HG03066 (cell line): Measurements from ENCODE around the gene SLC7A8.

Experiments used
- ATAC-seq: cut with Tn5 transposase; IDR thresholded peaks from one replicate; pipeline ENCODE4 v1.9.1; 2021; ENCODE audit warnings: low read depth; ENCODE audit not compliant: unreplicated experiment

SLC7A8 gene

DNA sequence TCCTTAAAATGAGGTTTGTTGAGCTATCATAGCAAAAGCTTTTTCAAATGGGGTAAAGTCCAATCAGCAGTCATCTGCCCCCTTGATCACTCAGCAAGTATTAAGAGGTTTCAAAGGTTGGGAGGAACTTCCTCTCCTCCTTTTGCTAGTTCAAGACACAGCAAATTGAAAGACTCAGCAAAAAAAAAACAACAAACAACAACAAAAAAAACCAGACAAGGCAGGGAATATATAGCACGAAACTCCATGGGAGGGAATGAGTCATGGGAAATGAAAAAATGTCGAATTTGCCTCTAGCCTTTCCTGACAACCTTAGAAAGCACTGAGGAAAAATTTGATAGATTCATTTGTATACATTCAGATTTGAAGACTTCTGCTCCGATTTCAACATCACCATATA is 1.6 kb upstream of the SLC7A8 start:
- ATAC-seq = no peak

DNA sequence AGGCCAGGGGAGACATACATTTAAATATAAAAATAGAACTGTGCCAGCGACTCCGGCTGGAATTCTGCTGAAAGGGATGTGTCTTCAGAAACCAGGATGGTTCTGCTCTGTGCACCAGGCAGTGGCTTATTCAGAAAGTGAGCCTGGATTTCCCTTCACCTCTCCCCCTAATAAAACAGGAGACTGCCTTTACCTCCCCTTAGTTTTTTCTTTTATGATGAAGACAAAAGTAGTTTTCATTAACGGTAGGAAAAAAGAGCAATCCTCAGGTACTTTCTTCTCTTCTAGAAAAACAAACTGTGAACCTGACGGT is 346 bp downstream of the SLC7A8 start:
- ATAC-seq = no peak

DNA sequence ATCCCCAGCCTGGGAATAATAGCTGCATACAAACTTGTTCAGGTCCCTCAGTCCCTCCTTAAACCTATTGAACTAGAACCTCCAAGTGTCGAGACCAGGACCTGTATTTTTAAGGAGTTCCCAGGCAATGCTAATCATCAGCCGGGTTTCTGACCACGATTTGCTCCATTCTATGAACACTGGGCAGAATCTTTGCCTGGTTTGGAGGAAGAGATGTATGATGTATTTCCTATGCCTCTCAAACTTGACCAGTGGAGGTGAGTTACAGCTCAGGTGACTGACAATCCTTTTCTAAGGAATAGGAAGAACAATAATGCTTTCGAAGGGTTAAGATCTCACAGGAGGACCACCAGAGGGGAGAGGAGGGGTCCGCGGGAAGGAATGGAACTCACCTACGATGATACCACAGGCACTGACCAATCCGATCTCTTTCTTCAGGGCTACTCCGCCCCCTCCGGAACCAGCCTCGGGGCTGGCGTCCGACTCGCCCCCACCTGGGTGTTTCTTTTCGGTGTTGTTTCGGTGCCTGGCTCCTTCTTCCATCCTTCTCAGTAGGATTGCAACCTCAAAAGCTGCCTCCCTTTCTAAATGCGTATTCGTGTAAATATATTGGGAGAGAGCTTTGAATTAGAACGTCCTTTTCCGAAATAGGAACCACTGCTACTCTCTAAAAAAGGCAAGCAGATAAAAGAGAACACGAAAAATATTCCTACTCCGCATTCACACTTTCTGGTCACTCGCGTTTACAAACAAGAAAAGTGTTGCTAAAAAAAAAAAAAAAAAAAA is 895 bp downstream of the SLC7A8 start:
- no peak for ATAC-seq

DNA sequence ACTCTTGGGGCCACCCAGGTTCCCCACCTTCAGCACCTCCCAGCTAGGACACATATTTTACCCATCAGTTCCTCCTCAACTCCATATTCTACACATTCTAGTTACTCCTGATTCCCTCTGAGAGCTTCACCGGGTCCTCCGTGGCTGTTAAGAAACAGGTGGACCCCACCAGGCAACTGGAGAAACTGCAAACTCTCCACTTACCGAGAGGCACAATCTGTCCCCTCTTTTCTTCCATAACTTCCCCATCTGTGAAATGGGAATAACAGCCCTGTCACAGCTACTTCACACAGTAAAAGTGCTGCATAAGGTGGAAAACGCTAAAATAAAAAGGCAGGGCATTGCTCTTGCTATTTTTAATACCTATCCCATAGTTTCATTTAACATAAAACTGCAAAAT is 1.5 kb downstream of the SLC7A8 start:
- ATAC-seq = no peak

DNA sequence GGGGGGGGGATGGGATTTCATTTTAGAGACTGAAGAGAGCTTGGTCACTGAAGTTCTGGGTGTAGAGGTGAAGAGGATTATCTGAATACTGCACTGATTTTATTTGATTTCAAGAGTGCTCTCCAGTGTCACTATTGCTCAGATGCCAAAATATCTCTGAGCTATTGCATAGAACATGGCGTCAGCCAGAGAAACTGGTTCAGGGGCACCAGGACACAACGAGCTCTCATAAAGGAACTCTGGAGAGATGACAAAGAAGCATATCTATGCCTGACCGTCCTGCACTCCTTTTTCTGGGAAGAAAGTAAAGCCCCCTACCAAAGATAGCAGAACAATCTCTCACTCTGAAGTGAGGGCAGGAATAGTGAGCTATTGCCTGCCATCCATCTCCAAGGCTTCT is 2.0 kb downstream of the SLC7A8 start:
- ATAC-seq = no peak

DNA sequence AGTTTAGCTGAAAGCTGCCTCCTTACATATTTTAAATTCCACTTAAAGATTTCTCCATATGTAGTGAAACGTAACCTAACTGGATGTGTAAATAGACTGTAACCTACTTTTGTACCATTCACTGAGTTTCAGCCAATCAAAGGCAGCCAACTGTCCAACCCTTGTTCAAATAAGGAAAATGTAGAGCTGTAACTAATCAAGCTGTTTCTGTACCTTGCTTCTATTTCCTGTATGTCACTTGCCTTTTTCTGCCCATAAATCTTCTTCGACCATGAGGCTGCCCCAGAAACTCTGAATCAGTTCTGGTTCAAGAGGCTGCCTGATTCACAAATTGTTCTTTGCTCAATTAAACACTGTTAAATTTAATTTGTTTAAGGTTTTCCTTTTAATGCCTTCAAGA is 6.3 kb downstream of the SLC7A8 start:
- ATAC-seq = no peak

DNA sequence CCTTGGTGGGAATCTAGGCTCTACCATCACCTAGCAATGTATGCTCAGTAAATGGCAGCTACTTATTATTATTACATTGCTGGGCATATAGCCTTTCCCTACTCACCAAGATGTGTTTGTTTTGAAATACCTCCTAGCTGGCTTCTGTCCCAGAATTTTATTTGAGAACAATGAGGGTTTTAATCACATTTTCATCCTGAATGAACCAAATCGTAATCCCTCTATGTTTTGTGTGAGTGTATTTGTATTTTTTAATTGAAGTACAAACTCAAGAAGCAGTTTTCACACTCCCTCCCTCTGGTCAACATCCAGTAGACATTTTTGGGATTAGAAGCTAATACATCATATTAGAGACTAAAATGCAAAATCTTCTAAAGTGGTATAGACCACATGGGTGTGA is 7.6 kb downstream of the SLC7A8 start:
- ATAC-seq = no peak

DNA sequence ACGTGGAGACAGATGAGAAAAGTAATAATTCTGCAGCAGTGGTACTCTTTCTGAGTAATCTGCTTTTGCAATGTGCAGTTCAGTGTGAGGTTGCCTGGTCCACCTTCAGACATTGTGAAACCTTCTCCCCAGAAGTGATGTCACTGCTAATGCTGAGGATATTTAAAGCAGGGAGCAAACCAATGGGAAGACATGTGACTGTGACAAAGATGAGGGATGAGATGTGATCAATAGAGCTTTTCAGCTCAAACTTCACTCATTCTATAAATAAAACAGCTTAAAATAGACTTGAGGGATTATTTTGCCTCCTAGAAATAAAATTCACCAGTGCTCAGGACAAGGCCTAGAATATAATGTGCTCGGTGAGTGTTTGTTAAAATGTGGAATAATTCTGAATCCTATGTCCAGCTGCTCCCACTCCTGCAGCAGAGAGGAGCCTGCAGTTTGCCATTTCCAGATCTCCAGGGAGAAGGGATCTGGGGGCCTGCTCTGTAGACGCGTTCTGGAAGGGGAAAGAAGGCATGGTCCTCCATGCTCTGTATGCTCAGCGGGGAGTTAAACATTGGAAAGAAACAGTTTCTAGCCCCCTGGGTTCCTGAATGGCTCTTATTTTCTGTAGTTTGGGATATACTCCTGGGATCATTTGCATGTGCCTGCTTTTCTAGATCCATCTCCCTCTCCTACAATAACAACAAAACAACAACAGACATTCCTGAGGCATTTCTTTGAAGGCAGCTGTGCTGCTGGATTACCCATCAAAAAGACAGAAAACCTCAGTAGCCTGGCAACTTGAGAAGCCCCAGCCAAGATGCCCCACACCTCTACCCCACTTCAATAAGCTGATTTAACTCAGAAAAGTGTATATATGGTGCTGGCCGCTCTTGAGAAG is 8.9 kb downstream of the SLC7A8 start:
- ATAC-seq = no peak

DNA sequence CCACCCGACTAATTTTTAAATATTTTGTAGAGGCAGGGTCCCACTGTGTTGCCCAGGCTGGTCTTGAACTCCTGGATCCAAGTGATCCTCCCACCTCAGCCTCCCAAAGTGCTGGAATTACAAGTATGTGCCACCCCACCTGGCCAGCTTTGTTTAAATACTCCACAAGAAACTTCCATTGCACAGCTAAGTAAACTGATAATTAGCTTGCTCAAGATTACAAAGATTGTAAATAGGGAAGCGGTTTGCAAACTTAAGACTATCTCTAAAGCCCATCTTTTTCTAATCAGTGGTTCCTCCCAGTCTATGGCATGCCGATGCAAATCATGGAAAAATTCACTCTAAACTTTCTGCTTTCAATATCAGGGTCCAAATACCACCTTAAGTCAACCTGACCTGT is 9.7 kb downstream of the SLC7A8 start:
- ATAC-seq = no peak

DNA sequence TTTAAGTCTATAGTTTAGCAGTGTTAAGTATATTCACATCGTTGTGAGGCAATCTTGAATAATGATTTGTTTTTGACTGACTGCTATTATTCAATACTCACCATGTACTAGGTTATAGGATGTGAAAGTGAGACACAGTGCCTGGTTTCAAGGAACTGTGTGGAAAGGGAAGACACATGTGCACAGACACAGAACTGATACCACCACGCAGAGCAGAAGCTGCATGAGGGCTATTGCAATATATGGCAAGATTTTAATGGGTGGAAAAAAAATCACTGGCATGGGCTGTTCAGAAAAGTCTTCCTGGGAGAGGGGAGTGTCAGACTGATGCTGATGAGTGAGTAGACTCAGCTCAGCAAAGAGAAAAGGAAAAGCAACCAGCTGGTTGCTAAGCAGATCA is 10.4 kb downstream of the SLC7A8 start:
- no peak for ATAC-seq

DNA sequence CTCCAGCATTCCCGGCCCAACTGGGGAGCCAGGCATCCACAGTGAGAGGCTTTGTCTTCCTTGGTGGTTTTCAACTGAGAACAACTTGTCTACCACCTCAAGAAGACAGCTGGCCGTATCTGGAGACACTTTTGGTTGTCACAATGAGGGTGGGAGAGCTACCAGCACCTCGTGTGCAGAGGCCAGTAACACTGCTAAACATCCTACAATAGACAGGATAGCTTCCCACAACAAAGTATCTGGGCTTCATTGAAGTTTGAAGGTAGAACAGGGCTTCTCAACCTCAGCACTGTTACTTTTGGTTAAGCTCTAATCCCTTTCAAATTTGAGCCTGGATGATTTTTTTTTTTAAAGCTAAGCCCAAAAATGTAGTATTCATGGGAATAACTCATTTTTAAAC is 10.9 kb downstream of the SLC7A8 start:
- ATAC-seq = no peak

DNA sequence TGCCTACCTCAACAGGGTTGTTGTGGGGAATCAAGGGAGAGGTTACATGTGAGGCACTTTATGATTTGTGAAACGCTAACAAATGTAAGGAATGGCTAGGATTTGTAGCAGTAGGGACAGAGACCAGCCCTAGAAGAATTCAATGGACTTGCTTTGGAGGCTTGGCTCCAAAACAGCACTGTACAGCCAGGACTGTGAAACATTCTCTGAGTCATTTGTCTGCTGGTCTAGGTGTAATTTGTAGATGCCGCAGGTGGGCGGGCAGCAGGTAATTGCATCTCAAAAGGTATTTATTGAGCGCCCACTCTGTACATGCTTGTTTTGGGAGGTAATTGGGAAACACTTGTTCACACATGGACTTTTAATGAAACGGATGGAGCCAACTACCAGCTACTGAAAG is 11.4 kb downstream of the SLC7A8 start:
- no peak for ATAC-seq

DNA sequence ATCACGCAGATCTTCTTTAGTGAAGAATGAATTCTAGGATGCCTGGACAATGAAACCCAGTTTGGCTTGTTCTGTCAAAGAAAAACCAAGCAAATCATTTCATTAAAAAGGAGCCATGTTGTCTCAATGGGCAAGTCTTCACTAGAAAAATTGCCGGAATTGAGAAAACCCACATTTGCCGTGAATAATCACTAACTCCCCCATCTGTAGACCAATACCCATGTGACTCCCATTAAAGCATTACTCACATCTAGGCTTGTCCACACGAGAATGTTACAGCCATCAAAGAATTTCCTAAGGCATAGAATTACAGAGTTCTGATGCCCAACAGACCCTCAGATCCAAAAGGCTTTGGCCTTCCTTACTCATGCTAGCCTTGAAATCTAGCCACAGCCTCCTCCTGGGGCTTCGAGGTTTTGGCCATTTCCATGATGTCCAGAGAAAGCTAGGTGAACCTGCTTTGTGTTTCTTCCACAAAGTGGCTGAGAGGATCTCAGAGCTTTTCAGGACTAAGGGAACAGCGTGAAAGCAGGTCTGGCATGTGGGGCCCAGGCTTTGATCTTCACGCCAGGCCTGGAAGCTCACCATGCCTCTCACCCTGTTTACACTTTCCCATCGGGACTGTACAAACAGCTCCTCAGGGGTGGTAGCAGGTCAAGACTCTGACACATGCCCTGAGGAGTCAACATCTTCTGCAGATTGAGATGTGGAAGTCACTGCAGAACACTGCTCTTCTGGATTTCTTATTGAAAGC is 12.1 kb downstream of the SLC7A8 start:
- no peak for ATAC-seq

DNA sequence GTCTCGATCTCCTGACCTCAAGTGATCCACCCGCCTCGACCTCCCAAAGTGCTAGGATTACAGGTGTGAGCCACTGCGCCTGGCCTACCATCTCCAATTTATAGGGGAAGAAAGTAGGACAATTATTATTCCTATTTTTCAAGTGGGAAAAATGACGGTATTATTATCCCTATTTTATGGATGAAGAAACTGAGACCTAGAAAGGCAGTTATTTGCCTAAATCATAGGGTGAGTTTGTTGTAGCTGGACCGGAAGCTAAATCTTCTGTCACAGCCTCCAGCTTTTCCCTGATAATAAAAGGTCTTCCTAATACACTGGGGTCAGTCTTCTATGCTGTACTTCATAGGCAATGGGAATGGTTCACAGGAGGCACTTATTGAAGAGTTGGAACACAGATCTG is 13.8 kb downstream of the SLC7A8 start:
- ATAC-seq = no peak

DNA sequence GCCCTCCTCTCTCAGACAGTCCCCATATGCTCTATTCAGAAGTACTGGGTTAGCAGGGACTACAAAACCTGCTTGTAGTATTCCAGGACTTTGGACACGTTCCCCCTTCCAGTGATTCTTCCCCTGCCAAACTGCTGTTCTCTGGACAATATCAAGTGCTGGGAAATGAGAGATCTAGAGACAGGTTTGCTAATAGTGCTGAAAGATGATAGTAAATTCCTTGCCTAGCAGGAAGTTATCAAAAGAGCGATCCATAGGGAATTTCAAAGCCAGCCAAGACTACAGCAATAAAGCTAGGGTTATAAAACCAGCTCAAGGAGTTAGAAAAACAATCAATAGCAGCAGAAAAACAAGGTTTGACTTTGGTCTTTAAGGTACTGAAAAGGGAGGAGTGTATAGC is 15.2 kb downstream of the SLC7A8 start:
- ATAC-seq = no peak

DNA sequence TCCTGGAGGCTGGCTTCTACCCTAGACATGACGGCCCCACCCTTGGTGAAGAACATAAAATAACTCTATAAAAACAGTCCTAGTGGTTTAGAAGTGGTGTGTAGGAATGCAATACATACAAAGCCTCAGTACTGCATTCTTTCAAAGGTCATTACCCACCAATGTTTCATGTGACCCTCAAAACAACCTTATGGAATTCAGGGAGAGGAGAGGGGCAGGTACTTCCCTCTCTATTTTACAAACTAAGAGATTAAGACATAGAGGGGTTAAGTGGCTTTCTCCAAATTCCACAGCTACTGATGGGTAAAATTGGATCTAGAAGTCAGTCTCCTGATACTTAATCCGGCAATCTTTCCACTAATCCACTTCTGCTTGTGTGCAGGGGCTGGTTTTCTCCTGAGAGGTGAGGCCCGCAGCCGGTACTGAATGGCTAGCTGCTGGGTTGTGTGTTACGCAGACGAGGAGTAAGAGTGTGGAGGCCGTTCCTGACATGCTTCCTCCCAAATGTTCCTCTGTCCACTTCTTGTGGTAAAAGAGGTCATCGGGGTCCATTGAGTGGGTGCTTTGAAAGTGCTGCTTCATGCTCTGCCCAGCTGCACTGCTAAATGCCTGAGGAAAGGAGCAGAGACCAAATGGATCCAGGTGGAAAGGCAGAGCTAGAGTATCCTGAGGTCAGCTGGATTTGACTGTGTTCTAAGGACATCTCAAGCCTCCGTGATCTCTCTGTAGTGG is 16.2 kb downstream of the SLC7A8 start:
- no peak for ATAC-seq

DNA sequence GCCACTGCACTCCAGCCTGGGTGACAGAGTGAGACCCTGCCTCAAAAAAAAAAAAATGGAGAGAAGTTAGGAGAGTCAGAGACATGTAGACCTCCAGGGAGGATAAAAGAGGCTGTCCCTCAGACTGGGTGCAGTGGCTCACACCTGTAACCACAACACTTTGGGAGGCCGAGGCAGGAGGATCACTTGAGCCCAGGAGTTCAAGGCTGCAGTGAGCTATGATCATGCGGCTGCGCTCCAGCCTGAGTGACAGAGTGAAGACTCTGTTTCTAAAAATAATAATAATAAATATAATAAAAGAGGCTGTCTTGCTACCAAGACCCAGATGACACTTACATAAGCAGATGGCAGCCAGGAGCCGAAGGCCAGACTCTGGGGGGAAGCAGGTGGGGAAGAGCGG is 18.5 kb downstream of the SLC7A8 start:
- no peak for ATAC-seq

DNA sequence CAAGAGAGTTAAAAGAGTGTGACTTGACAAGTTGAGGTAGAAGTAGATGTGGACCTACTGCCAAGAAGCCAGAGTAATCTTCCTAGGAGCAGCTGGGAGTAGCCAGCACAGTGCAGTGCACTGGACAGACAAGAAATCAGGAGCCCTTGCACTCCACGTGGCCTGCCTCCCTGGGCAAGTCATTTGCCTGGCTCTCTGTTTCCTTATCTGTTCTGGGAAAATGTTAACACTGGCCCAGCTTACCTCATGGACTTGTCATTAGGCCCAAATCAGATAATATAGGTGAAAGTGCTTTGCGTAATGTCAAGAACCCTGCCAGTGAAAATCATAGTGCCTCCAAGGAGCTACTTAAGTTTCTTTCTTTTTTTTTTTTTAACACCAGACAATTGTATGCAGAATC is 19.2 kb downstream of the SLC7A8 start:
- ATAC-seq = no peak

DNA sequence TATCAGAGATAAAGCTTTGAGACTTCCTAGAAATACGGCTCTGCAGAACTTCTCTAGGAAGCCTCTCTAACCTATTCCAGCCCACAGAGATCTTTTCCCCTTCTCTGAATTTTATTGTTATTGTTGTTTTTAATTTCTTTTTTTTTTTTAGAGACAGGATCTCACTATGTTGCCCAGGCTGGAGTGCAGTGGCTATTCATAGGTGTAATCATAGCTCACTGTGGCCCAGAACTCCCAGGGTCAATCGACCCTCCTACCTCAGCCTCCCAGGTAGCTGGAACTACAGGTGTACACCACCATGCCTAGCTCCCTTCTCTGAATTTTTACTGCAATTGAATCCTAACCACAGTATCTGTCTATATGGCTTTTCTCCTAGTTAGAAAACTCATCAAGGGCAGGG is 19.6 kb downstream of the SLC7A8 start:
- no peak for ATAC-seq

DNA sequence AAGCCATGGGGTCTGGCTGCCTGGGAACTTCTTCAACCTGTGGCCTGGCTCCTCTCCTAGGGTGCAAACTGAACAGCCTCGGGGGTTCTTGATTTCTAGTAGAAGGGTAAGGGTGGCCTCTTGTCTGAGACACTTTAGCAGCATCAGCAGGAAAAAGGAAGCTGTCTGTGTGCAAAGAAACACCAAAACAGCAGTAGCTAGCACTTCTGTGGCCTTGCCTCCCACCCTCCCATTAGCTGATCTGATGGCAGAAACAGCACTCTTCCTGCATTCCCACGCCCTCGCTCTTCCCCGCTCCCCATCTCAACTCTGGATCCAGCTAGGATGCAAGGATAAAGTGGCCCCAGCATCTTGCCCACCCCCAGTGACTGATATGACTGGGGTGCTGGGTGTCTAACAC is 20.7 kb downstream of the SLC7A8 start:
- no peak for ATAC-seq

DNA sequence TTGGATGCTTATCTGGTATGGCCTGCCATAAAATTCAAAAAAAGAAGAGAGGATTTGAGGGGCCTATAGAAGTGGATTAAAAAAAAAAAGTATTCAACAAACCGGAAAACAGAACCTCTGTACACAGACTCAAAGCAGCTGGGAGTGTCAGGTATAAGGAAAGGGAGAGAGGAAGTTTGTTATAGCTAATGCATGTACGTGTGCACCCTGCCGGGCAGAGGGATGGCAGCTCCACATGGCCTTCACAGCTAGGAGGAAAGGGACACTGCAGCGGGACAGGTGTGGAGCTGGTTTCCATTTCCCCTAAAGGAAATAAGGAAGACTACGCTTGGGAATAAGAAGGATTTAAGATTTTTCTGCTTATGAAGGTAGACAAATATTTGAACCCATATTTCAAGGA is 21.5 kb downstream of the SLC7A8 start:
- no peak for ATAC-seq
